Activated CD4-positive, alpha-beta T cell treated with anti-CD3 and anti-CD28 coated beads for 24 hours (primary cell): Measurements from ENCODE around the gene PRG3.
"Not testable (repeated sequence)": the region's sequence is repeated elsewhere in the genome, so short reads cannot be mapped to it uniquely, and the experiment has no call there.

Experiments
- DNase-seq, 2 donors: peaks; one replicate each; pipeline ENCODE4 v3.0.0-alpha.2; 2020; ENCODE audit warnings: low read depth in 2 of 2

PRG3 gene

GRCh38 chr11:57408771-57409170 lies 27.8 kb upstream of the PRG3 start:
- no peak for DNase-seq

GRCh38 chr11:57407941-57408475 lies 27.1 kb upstream of the PRG3 start:
- DNase-seq: no peak

- DNase-seq: no peak
Measured at GRCh38 chr11:57407010-57407920, 26.3 kb upstream of the PRG3 start.

DNA sequence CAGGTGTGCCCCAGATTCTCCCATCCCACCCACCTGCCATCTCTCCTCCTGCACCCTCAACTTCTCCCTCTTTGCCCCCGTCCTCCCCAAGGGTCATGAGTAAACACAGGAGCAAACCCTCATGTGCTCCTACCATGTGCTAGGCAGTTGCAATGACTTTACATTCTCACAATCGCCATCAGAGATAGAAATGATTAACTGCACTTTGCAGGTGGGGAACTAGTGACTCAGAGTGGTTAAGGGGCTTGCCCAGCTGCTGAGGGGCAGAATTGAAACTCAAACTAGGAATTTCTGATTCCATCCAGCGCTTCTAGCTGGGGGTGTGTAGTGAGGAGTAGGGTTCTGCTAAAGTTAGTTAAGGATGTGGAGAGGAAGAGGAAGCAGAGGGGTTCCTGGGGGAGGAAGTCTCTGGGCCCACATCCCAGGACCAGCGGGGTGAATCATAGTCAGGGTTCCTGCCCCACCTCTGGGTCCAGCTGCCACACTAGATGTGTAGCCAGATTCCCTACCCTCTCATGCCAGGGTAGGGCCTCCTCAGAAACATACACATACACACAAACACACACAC lies 25.5 kb upstream of the PRG3 start:
- DNase-seq: no peak

DNA sequence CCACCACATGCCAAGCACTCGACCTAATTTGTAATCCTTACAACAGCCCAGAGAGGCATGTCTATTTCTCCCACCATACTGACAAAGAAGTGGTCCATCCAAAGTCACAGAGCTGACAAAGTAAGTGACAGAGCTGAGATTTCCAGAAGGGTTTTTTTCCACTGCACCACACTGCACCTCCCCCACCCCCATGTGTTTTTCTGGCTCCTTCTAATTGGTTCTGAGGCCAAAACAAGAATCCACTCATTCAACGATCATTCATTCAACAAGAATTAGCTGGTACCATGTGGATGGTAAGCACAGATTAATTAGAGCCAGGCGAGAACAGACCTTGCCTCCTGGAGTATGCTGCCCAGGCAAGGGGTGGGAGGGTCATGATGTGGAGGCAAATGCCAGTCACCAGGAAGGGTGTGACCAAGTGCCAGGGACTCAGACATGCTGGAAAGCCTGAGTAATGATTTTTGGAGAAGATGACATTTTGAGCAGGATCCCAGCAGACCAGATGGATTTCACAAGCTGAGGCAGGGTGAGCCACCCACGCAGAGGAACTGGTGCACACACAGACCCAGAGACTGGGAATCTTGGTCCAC lies 24.4 kb upstream of the PRG3 start:
- no peak for DNase-seq

DNA sequence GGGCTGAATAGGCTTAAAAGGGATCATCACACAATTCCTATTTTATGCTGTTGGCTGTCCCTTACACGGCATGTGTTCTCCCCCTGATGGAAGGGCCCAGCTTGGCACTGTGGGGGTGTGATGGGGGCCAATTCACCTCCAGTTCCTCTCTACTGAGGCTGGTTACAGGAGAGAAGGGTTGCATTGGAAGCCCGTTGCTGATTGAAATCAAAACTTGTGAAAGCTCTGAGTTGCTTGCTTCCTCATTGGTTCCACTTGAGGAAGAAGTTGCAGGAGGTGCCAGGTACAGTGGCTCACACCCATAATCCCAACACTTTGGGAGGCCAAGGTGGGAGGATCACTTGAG lies 22.8 kb upstream of the PRG3 start:
- no peak for DNase-seq

DNA sequence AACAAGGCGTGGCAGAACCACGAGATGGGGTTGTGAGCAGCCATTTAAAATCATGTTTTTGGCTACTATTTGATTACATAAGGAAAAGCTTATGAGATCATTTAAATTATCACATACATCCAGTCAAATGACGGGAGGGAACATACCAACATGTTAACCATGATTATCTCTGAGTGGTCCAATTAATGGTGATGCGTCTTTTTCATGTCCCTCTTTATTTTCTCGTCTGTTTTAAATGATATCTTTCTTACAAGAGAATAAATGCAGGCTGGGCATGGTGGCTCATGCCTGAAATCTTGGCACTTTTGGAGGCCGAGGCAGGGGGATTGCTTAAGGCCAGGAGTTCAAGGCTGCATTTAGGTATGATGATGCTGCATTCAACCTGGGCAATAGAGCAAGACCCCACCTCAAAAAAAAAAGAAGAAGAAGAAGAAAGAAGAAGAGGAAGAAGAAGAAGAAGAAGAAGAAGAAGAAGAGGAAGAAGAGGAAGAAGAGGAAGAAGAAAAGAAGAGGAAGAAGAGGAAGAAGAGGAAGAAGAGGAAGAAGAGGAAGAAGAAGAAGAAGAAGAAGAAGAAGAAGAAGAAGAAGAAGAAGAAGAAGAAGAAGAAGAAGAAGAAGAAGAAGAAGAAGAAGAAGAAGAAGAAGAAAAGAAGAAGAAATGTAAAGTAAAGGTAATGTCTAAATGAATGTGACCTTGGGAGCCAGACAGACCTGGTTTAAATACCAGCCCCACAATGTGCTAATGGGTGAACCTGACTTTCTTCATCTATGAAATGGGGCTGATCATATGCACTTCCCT lies 22.3 kb upstream of the PRG3 start:
- not testable (repeated sequence) for DNase-seq

DNA sequence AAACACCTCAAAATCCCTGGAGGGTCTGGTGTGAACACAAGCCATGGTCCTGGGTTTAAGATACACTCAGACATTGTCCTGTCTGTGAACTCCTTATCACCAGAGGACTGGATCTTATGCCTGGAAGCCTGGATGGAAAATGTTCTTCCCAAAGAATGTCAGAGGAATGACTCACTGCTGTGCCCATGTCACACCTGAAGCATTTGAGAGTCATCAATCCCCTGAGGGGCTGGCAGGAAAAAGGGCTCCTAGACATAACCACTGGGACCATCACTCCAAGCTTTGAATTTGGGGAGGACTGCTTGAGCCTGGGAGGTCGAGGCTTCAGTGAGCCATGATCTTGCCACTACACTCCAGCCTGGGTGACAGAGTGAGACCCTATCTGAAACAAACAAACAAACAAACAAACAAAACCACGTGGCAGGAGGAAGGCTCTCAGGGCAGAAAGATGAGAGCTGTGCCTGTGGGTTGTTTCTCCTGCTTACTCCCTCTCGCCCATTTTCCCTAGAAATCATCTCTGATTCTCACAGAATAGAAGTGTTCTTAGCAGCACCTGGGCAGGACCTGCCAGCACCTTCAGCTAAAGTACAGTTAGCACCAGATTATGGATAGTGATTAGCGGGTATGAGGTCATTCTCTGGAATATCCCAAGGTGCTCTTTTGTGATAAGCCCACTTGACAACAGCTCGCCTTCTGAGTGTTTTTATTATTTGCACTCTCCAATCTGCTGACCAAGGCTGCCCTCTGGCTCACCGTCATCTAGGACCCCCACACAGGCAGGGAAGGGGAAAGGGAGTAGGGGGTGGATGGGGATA lies 21.4 kb upstream of the PRG3 start:
- DNase-seq: no peak

DNA sequence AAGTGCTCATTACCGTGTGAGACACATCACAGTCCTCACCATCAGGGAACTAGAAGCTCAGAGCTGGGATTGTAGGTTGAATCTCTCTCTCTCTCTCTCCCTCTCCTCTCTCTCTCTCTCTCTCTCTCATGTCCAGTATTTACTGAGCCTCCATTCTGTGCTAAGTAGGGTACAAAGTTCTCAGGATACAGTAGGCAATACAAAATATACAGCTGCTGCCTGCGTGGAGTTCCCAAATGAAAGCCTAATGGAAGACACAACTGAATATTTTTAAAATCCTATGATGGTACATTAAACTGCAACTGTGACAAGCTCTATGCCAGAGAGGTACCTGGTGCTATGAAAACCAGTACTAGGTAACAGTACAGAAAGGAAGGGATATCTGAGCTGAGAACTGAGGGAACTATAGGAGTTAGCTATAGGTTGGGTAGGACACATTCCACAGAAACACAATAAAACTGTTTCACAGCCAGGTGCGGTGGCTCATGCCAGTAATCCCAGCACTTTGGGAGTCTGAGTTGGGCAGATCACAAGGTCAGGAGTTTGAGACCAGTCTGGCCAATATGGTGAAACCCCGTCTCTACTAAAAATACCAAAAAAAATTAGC lies 19.1 kb upstream of the PRG3 start:
- DNase-seq: no peak

- DNase-seq: no peak
Measured at GRCh38 chr11:57399221-57399620, 18.3 kb upstream of the PRG3 start.

- DNase-seq: no peak
Measured at GRCh38 chr11:57397394-57397990, 16.5 kb upstream of the PRG3 start.

GRCh38 chr11:57396744-57397143 lies 15.8 kb upstream of the PRG3 start:
- DNase-seq: no peak

- DNase-seq: no peak
Measured at GRCh38 chr11:57395905-57396623, 15.1 kb upstream of the PRG3 start.

DNA sequence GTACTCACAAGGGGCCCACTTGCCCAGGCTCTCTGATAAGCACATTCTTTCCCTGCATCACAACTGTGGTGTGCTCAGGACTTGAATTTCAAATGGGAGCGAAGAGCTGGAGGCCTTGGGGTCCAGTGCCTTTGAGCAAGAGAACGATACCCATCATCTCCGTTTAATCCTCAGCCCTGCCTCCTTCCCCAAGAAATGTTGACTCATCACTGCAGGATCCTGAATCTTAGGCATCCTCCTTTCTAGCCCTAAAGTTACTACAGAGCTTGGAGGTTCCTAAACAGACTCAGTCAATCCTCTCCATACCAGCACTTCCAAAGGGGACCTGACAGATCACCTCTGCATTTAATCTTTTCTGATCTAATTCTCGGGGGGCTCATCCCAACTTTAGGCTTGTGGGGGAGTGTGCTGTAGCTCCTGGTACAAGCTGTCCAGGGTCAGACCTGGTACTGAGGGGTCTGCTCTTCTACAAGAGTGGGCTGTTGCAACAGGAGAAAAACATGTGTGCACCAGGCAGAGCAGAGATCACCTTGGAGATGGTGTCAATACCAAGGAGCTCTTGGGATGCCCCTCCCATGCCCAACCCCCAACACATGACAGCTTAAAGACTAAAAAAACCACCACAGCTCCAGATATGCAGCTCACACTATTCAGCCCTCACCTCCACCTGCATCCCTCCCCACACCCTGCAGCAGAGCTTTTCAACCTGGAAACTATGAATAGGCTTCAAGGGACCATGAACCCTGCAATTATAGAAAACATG lies 13.4 kb upstream of the PRG3 start:
- DNase-seq: no peak

GRCh38 chr11:57392763-57393105 lies 11.8 kb upstream of the PRG3 start:
- no peak for DNase-seq

DNA sequence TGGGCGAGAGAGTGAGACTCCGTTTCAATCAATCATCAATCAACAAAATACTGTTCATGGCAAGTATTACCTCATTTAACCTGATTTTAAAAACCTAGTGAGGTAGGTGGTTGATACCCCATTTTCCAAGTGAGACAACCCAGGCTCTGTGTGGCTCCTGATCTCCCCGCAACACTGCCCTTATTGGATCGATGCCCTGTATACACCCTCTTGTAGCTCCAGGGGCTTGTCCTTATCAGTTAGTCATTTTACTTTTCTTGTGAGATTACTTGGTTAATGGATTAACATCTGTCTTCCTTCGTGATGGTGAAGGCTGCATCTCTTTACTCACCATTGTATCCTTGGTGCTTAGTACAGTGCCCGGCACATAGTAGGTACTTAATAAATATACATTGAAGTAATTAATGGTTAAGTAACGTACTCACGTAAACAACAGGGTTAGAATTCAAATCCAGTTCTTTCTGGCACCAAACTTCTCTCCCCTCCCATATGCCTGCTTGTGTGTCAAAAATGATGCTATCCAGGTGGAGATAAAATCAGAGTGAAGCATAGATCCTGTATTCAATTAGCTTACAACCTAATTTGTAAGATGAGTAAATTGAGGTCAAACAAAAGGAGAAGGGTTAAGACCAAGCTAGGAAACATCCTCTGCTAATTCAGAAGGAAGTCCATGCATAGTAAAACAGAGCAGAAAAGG lies 11.3 kb upstream of the PRG3 start:
- no peak for DNase-seq

DNA sequence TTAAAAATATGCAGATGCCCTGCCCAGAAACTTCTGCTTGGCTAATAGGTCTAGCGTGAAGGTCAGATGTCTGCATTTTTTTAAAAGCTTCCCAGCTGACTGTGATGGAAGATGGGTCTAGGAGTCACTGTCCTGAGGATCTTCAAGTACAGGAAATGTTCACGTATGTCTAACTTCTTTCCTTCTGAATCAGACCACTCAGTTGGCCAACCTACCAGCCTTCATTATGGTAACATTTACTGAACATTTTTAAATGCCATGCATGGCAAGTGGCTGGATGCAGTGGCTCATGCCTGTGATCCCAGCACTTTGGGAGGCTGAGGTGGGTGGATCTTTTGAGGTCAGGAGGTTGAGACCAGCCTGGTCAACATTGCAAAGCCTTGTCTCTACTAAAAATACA lies 10.6 kb upstream of the PRG3 start:
- no peak for DNase-seq

DNA sequence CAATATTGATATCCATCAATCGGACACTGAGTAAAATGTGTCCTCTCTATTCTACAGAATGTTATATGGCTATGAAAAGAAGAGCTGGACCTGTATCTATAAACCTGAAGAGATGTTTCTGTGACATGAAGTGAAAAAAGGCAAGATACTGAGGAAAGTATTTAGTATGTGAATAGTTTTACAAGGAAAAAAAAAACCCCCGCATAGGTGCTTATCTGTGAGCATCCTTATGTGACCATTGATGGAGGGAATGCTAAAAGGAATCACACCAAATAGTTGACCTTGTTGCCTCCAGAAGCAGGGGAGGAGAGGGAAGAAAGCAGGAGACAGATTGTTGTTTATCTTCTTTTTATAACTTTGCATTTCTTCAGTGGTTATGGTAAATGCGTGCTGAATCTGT lies 10.2 kb upstream of the PRG3 start:
- no peak for DNase-seq
